Osteoblast (primary cell): ENCODE data around the gene SORBS2. TPM values are rescaled to one million over a fixed set of nuclear protein-coding genes. Genes with fewer than 3 reads are reported as not detected.
"Not testable (repeated sequence)": the region's sequence is repeated elsewhere in the genome, so short reads cannot be mapped to it uniquely, and the experiment has no call there.

ENCODE experiments used
- DNase-seq: peaks from one replicate; pipeline ENCODE4 v3.0.0; 2011; ENCODE audit warnings: low spot score, mixed read lengths; ENCODE audit not compliant: insufficient read length; ENCODE audit errors: missing footprints
- H2AFZ ChIP-seq: 2 replicates; pipeline ENCODE4 v1.6.0; 2011; ENCODE audit warnings: mild to moderate bottlenecking, low read length
- H3K27ac ChIP-seq: 2 replicates; pipeline ENCODE4 v1.5.1; 2011; ENCODE audit warnings: mild to moderate bottlenecking, low read depth, low read length, moderate library complexity
- H3K27me3 ChIP-seq: 2 replicates; pipeline ENCODE4 v1.6.0; 2012; ENCODE audit warnings: mild to moderate bottlenecking, control low read depth, inconsistent platforms, low read length, moderate library complexity; ENCODE audit not compliant: insufficient read depth
- H3K36me3 ChIP-seq: 2 replicates; pipeline ENCODE4 v1.5.1; 2011; ENCODE audit warnings: mild to moderate bottlenecking, low read length, control low read depth, moderate library complexity; ENCODE audit not compliant: insufficient read depth
- H3K4me1 ChIP-seq: 2 replicates; pipeline ENCODE4 v1.5.1; 2011; ENCODE audit warnings: mild to moderate bottlenecking, low read length, control low read depth, moderate library complexity; ENCODE audit not compliant: insufficient read depth
- H3K4me2 ChIP-seq: 2 replicates; pipeline ENCODE4 v1.6.0; 2011; ENCODE audit warnings: mild to moderate bottlenecking, low read length; ENCODE audit not compliant: insufficient read depth
- H3K4me3 ChIP-seq: fragments of 200-600 bp; sonication (generic); 3 replicates; pipeline ENCODE4 v1.5.1; 2012; ENCODE audit warnings: mild to moderate bottlenecking, low read length, inconsistent platforms; ENCODE audit not compliant: insufficient read depth
- H3K79me2 ChIP-seq: 2 replicates; pipeline ENCODE4 v1.6.0; 2012; ENCODE audit warnings: mild to moderate bottlenecking, low read length, control low read depth, inconsistent platforms; ENCODE audit not compliant: insufficient read depth
- H3K9me3 ChIP-seq: 2 replicates; pipeline ENCODE4 v1.5.1; 2011; ENCODE audit warnings: low read depth, low read length, control low read depth
- H4K20me1 ChIP-seq: 2 replicates; pipeline ENCODE4 v1.6.0; 2012; ENCODE audit warnings: mild to moderate bottlenecking, low read length, control low read depth; ENCODE audit not compliant: insufficient read depth
- CTCF ChIP-seq: IDR thresholded peaks from 2 replicates; pipeline ENCODE4 v1.5.1; 2011; ENCODE audit warnings: mild to moderate bottlenecking, low read depth, low read length, moderate library complexity; ENCODE audit errors: extremely low read depth
- total RNA-seq: library from RNA; depleted of rRNA; stranded (reverse); fragments of >200 nt; gene quantifications from 2 replicates; pipeline ENCODE4 v1.2.3, GENCODE V29; 2012

SORBS2 gene
- total RNA-seq, 1 donor: 85.0 TPM

- no peak overlapping the region for H3K4me3 ChIP-seq
- peaks cover 8% of the 10 kb centered on the region for H3K4me1 ChIP-seq
- no peaks in the 10 kb centered on the region for H3K36me3 ChIP-seq
- DNase-seq: no peak
- no peak for TF ChIP-seq CTCF
- H4K20me1 ChIP-seq: no peaks in the 10 kb centered on the region
- H3K27me3 ChIP-seq: no peaks in the 10 kb centered on the region
- H3K9me3 ChIP-seq: no peaks in the 10 kb centered on the region
- H3K79me2 ChIP-seq: peaks cover 2% of the 10 kb centered on the region
- H3K27ac ChIP-seq: no peak overlapping the region
- H2AFZ ChIP-seq: no peak overlapping the region
- H3K4me2 ChIP-seq: no peak overlapping the region
These were observed 95.8 kb downstream of the SORBS2 start for GRCh38 chr4:185716141-185716551.

DNA sequence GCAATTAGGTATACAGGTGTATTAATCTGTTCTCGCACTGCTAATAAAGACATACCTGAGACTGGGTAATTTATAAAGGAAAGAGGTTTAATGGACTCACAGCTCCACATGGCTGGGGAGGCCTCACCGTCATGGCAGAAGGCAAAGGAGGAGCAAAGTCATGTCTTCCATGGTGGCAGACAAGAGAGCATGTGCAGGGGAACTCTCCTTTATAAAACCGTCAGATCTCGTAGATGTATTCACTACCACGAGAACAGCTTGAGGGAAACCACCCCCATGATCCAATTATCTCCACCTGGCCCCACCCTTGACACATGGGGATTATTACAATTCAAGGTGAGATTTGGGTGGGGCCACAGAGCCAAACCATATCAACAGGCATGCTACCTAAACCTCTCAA lies 97.5 kb downstream of the SORBS2 start:
- H3K4me1 ChIP-seq: peaks cover 24% of the 10 kb centered on the region
- not testable (repeated sequence) for H2AFZ ChIP-seq, H3K27me3 ChIP-seq, H3K27ac ChIP-seq, H3K36me3 ChIP-seq, H3K4me3 ChIP-seq, H3K79me2 ChIP-seq, H4K20me1 ChIP-seq, H3K9me3 ChIP-seq, H3K4me2 ChIP-seq, DNase-seq

- Histone ChIP-seq H3K27ac (peak overlapping the region; percentile 5), H3K79me2 (peaks cover 2% of the 10 kb centered on the region), H3K36me3 (no peaks in the 10 kb centered on the region), H4K20me1 (no peaks in the 10 kb centered on the region), H3K9me3 (no peaks in the 10 kb centered on the region), H3K4me3 (no peak overlapping the region), H3K4me2 (no peak overlapping the region), H2AFZ (no peak overlapping the region), H3K4me1 (peaks cover 31% of the 10 kb centered on the region), H3K27me3 (no peaks in the 10 kb centered on the region)
- DNase-seq: no peak
- no peak for TF ChIP-seq CTCF
These were observed 98.3 kb downstream of the SORBS2 start for GRCh38 chr4:185713731-185714130.

DNA sequence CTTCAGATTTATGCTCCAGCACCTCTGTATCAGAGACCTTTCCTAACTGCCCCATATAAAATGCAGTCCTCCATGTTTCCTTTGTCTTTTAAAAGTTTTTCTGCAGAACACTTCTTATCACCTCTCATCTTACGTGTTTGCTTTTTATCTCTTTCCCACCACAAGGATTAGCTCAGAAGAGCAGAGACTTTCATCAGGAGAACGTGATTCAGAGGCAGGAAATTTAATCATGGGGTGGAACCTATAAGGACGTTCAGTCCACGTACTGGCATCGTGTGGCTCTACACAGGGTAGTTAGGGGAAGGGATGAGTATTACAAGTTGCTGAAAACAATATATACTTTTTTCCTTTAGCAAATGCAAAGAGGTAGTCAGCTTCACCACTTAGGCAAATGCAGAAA lies 98.7 kb downstream of the SORBS2 start:
- Histone ChIP-seq H3K27ac (peak overlapping the region; percentile 5), H3K36me3 (no peaks in the 10 kb centered on the region), H3K4me3 (no peak overlapping the region), H4K20me1 (no peaks in the 10 kb centered on the region), H3K9me3 (no peaks in the 10 kb centered on the region), H3K27me3 (no peaks in the 10 kb centered on the region), H2AFZ (no peak overlapping the region), H3K79me2 (peaks cover 2% of the 10 kb centered on the region), H3K4me2 (no peak overlapping the region), H3K4me1 (peaks cover 35% of the 10 kb centered on the region)
- DNase-seq: no peak
- no peak for TF ChIP-seq CTCF
